NCI-H2227 treated with DMSO at 0.1 percent for 48 hours (cell line): ENCODE measurements around the gene POU2AF3.

Experiments used
- DNase-seq: peaks from one replicate; lab custom pipeline; 2025; lab: John Stamatoyannopoulos, UW

The POU2AF3 gene

GRCh38 chr11:111353776-111354600 is 55.6 kb downstream of the POU2AF3 start:
- no peak for DNase-seq

DNA sequence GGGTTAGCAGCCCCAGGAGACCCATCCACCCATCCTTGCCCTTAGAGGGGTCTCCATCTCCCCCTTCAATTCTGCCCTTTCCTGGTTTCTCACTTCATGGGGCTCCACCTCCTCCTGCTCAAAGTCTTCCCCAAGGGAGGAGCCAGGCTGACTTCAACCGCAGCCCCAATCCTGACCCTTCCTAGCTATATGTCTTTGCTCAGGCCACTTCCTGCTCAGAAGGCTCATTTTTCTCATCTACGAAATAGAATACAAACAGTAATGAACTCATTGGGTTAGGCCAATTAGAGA is 56.2 kb downstream of the POU2AF3 start:
- DNase-seq, result no peak

GRCh38 chr11:111355101-111355500 is 56.8 kb downstream of the POU2AF3 start:
- DNase-seq, result no peak

- DNase-seq, result no peak
Measured at GRCh38 chr11:111355956-111356659, 57.8 kb downstream of the POU2AF3 start.

- no peak for DNase-seq
Measured at GRCh38 chr11:111356660-111357048, 58.3 kb downstream of the POU2AF3 start.

GRCh38 chr11:111357150-111358037 is 59.0 kb downstream of the POU2AF3 start:
- no peak for DNase-seq
